Suppressor macrophage treated with lipopolysaccharide for 1 hour (primary cell): ENCODE data around the gene VWA2.
"Not testable (repeated sequence)": the region's sequence is repeated elsewhere in the genome, so short reads cannot be mapped to it uniquely, and the experiment has no call there.

Experiments used
- DNase-seq, 3 donors: peaks; one replicate each; pipeline ENCODE4 v3.0.0-alpha.2; 2020 to 2022

Gene VWA2

GRCh38 chr10:114323023-114323422 lies 84.0 kb downstream of the VWA2 start:
- DNase-seq = no peak

DNA sequence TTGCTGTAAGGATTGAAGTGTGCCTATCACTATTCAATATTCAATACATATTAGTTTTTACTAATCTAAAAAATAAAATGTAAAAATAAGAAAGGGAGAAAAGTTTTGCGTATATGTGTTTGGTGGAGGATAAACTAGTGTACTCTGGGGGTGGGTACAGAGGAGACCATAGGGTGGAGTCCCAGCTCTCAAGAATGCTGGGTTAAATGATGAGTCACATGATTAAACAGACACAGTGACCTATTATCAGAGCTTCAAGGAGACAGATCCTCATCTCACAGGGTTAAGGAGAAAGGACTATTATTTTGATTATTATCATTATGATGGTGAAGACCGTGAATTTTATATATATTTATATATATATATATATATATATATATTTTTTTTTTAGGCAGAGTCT lies 87.7 kb downstream of the VWA2 start:
- no peak for DNase-seq

- DNase-seq = no peak
Observed at GRCh38 chr10:114327537-114328440, 88.7 kb downstream of the VWA2 start.

- no peak for DNase-seq
Observed at GRCh38 chr10:114328441-114328812, 89.4 kb downstream of the VWA2 start.

GRCh38 chr10:114328874-114329273 lies 89.8 kb downstream of the VWA2 start:
- no peak for DNase-seq

DNA sequence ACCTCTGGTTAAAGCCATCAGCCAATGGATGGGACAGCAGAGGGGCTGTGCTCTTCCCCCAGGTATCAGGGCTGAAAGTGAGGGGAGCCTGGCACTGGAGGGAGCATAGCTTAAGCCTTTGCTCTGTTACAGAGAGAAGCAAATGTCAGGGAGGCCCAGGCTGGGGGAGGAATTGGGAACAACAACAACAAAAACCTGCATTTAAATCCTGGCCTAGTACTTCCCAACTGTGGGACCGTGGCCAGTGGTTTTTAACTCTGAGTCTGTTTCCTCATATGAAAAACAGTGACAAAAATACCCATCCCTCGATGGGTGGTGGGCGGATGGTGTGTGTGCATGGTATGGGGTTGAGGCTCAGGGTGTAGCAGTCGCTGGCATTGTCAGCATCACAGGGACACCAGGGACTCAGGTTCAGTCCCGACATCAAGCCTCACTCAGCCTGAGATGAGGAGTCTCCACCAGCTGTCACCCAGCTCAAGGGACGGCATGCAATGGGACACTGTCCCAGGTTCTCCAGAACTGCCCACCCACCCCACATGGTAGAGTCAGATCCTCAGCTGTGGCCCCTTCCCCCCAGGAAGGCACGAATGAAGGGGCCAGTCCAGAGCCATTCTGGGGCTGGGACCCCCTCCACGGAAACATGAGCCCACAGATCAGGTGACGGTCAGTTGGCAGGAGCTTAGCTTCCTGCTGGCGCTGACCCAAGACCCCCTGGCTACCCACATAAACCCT lies 90.7 kb downstream of the VWA2 start:
- no peak for DNase-seq

GRCh38 chr10:114332301-114333192 lies 93.5 kb downstream of the VWA2 start:
- DNase-seq = no peak

- not testable (repeated sequence) for DNase-seq
Observed at GRCh38 chr10:114333441-114333840, 94.4 kb downstream of the VWA2 start.

DNA sequence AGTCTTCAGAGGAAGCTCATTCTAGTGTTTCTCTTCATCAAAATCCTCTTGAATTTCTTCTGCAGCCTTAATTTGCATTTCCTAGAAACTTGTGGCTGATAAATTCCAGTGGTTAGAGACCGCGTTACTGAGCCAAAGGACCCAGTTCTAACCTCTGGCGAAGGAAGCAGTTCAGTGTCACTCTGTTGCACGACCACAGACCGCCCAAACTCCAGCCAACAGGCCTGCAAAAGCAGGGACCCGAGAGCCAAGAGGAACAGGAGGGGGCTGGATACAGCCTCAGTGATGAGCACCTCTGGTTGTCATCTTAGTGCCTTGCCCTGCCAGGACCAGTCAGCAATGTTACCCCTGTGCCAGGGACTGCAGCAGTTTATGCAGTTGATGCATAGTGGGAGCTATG lies 95.2 kb downstream of the VWA2 start:
- no peak for DNase-seq

DNA sequence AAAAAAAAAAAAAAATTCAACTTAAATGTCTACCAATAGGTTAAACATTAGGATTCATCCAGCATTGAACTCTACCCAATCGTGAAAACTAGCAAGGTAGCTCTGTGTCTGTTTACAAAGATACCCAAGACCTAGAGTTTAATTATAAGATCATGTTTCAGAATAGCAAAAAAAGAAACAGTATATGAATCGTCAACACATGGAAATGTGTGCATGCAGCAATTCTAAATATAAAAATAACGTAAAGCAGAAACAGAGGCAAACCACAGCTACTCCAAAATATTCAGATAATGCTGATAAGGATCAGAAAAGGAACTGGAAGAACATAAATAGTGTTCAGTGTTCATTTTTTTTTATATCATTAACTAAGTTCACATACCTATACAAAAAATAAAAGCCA lies 96.6 kb downstream of the VWA2 start:
- no peak for DNase-seq

- DNase-seq = no peak
Observed at GRCh38 chr10:114336823-114337509, 97.9 kb downstream of the VWA2 start.

DNA sequence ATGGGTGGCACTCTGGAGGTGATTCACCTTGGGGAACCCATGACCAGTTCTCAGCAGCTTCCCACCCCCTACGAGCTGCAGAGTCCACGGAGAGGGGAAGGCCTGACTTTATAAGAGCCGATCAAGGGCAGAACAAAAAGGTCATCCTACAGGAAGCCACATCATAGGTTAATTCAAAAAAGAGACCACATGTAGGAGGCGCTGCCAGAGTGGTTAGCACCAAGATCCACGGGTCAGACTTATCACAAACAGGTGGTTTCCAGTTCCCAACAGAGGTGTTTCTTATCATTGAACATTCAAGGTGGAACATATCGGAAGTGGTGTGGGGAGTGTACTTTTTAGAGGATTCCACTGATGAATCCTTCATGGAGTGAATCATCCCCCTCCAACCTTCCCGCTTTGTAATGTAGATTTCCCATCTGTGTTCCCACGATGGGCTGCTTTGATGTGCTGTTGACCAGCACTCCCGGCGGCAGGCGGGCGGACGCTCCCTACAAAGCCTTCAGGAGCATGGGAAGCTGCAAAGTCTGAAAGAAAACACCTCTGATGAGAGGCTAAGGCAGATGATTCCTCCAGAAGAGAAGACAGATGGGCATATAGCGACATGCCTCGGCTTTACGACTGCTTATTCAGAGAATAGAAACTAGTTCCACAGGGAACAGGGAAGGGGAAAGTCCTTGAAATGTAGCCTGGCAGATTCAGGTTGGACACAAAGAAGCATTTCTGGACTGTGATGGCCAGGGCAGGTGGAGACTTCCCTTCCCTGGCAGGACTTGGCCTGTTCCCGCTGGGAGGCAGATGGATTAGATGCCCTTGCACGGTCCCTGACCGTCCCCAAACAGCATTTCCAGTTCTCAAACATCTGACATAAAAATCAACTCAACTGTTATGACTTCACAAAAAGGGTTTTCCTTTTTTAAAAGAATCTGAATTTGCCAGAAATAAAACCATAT lies 98.7 kb downstream of the VWA2 start:
- DNase-seq = no peak

DNA sequence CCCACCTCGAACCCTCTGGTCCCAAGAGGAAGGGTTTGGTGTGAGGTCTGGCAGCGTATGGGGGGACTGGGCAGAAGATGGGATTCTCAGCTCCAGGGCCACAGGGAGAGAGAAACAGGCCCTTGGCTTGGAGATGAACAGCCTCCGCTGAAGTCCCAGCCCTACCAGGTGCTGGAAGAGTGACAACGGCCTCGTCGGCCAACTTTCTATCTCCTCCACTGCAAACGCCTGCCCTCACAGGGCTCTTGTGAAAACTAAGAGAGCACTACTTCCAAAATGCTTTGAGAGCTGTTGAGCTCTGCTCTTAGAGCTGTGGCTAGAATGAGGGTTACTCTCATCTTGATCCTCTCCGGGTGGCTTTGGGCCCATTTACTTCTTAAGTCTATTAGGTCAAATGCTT lies 101.8 kb downstream of the VWA2 start:
- no peak for DNase-seq
